Tibial artery (tissue), 4 donors: ENCODE measurements around the gene SHISA5.
"Not testable (repeated sequence)": the region's sequence is repeated elsewhere in the genome, so short reads cannot be mapped to it uniquely, and the experiment has no call there.

Experiments used
- DNase-seq, 2 donors: peaks; one replicate each; pipeline ENCODE4 v3.0.0-alpha.2; 2019
- H3K27ac ChIP-seq, 2 donors: fragments of 200-600 bp; sonication (generic) in 1 of 2; 1 replicate in 1 of 2; 2 replicates in 1 of 2; pipeline ENCODE4 v1.5.1; 2018 to 2019; ENCODE audit warnings: mild to moderate bottlenecking in 1 of 2
- H3K27me3 ChIP-seq, 2 donors: fragments of 200-600 bp; sonication (generic) in 1 of 2; one replicate each; pipeline versions ENCODE4 v1.5.1 to v1.6.0; 2016 to 2019
- H3K36me3 ChIP-seq, 3 donors: fragments of 200-600 bp; sonication (generic) in 2 of 3; one replicate each; pipeline ENCODE4 v1.5.1; 2016 to 2019; ENCODE audit warnings: mild to moderate bottlenecking in 2 of 3
- H3K4me1 ChIP-seq, 4 donors: fragments of 200-600 bp; sonication (generic) in 2 of 4; 1 replicate in 3 of 4; 2 replicates in 1 of 4; pipeline ENCODE4 v1.5.1; 2016 to 2019
- H3K4me3 ChIP-seq, 2 donors: fragments of 200-600 bp; sonication (generic) in 1 of 2; 1 replicate in 1 of 2; 2 replicates in 1 of 2; pipeline ENCODE4 v1.5.1; 2018 to 2019; ENCODE audit warnings: mild to moderate bottlenecking in 2 of 2
- H3K9me3 ChIP-seq, 3 donors: fragments of 200-600 bp; sonication (generic) in 1 of 3; one replicate each; pipeline ENCODE4 v1.5.1; 2016 to 2019
- intact Hi-C: fragments of 100-400 bp; cut with DNase I; formaldehyde crosslinking; loops from one replicate; pipeline ENCODE4 v1.15.0; 2023; ENCODE audit warnings: low total_unique reads
- TF ChIP-seq, protein P1 (sequence below), 2 experiments: fragments of 200-600 bp in 1 of 2; fragments of 450-650 bp in 1 of 2; IDR thresholded peaks; one replicate each; pipeline ENCODE4 v1.5.1; 2017 to 2019; ENCODE audit warnings: antibody characterized with exemption in 2 of 2, mild to moderate bottlenecking in 1 of 2, moderate library complexity in 1 of 2

The SHISA5 gene

DNA sequence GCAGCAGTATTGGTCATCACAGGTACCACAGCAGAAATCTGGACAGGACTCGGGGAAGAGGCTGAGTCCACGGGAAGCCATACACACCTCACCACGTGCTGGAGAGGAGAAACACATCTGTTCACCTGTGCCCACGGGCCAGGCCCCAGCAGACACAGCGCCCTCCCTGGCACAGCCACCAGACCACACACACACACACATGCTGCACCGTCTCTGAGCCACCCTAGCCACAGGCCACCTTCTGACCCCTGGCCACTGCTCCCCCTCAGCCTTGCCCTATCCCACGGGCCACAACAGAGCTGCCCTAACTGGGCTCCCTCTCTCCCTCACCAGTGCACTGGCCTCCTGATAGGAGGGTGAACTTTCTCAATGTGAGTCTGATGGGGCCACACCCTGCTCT, 2.8 kb downstream of the SHISA5 start:
- TF ChIP-seq, protein P1, sequence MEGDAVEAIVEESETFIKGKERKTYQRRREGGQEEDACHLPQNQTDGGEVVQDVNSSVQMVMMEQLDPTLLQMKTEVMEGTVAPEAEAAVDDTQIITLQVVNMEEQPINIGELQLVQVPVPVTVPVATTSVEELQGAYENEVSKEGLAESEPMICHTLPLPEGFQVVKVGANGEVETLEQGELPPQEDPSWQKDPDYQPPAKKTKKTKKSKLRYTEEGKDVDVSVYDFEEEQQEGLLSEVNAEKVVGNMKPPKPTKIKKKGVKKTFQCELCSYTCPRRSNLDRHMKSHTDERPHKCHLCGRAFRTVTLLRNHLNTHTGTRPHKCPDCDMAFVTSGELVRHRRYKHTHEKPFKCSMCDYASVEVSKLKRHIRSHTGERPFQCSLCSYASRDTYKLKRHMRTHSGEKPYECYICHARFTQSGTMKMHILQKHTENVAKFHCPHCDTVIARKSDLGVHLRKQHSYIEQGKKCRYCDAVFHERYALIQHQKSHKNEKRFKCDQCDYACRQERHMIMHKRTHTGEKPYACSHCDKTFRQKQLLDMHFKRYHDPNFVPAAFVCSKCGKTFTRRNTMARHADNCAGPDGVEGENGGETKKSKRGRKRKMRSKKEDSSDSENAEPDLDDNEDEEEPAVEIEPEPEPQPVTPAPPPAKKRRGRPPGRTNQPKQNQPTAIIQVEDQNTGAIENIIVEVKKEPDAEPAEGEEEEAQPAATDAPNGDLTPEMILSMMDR (IDR thresholded peaks at IDR 0.05) = no peak
- H3K27ac ChIP-seq = no peak overlapping the region
- H3K4me3 ChIP-seq = no peak overlapping the region
- peaks cover 0 to 28% (median 22%) of the 10 kb centered on the region in 4 donors for H3K4me1 ChIP-seq
- H3K36me3 ChIP-seq = peaks cover 6 to 38% (median 31%) of the 10 kb centered on the region in 3 donors
- no peaks in the 10 kb centered on the region for H3K9me3 ChIP-seq
- no peak for DNase-seq
- H3K27me3 ChIP-seq = no peaks in the 10 kb centered on the region
- intact Hi-C loops = no loop called here

DNA sequence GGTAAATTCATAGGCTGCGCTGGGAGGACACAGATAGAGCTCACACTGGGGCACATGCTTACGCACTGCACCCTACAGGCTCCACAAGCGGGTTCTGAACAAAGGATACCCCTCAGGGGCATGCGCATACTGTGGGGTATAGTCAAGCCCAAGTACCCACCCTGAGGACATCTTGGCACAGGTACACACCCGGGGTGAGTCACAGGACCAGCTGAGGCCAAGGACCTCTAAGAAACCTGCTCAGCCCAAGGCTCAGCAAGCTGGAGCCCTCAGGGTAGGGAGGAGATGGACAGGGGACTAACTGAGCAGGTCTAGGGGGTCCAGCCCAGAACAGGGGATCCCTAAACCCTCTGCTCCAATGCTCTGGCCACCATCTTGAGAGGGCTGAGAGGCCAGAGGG, 3.3 kb downstream of the SHISA5 start:
- Histone ChIP-seq H3K36me3 (peaks cover 10 to 43% (median 36%) of the 10 kb centered on the region in 3 donors), H3K4me1 (peaks cover 0 to 28% (median 22%) of the 10 kb centered on the region in 4 donors), H3K9me3 (no peaks in the 10 kb centered on the region), H3K27me3 (no peaks in the 10 kb centered on the region), H3K27ac (no peak overlapping the region), H3K4me3 (no peak overlapping the region)
- intact Hi-C loops = no loop called here
- DNase-seq = no peak
- TF ChIP-seq, protein P1 (IDR thresholded peaks at IDR 0.05) = no peak

DNA sequence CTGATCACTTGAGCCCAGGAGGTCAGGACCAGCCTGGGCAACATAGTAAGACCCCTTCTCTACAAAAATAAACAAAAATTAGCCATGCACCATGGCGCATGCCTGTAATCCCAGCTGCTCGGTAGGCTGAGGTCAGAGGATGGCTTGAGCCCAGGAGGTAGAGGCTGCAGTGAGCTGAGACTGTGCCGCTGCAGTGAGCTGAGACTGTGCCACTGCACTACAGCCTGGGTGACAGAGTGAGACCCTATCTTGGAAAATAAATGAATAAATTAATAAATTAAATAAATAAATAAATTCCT, 10.8 kb downstream of the SHISA5 start:
- TF ChIP-seq, protein P1 (IDR thresholded peaks at IDR 0.05) = no peak
- Histone ChIP-seq H3K9me3 (no peaks in the 10 kb centered on the region), H3K4me3 (no peak overlapping the region), H3K36me3 (peaks cover 11 to 34% (median 25%) of the 10 kb centered on the region in 3 donors), H3K27ac (no peak overlapping the region), H3K27me3 (no peaks in the 10 kb centered on the region), H3K4me1 (no peaks in the 10 kb centered on the region)
- intact Hi-C loops = no loop called here
- peak in 1 of 2 donors; percentile 39 for DNase-seq

DNA sequence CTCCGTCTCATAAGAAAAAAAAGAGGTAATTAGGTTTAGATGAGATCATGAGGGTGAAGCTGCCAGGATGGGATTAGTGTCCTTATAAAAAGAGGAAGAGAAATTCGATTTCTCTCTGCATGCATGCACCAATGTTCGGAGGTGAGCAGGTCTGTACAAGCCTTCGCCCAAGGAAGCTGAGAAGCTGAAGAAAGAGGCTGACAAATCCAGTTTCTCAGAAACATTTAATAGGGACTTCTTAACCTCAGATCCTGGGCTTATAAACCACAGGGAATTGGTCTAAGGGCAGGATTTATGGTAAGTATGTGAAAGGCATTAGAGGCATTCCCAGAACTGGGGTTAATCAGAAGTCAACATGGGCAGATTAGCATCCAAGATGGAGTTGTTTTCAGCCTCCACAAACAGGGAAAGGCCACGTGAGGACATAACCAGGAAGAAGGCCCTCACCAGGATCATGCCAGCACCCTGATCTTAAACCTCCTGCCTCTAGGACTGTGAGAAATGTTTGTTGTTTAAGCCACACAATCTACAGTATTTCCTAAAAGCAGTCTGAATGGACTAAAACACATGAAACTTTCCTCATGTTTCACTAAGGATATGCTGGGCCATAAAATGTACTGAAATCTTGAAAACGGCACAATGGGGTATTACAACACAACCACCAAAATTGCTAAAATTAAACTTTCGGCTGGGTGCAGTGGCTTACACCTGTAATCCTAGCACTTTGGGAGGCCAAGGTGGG, 11.3 kb downstream of the SHISA5 start:
- Histone ChIP-seq H3K27ac (no peak overlapping the region), H3K36me3 (peaks cover 11 to 32% (median 20%) of the 10 kb centered on the region in 3 donors), H3K4me3 (no peak overlapping the region), H3K4me1 (no peaks in the 10 kb centered on the region), H3K9me3 (no peaks in the 10 kb centered on the region), H3K27me3 (no peaks in the 10 kb centered on the region)
- TF ChIP-seq, protein P1 (IDR thresholded peaks at IDR 0.05) = no peak
- DNase-seq = peak in 1 of 2 donors; percentile 15
- intact Hi-C loops = no loop called here

DNA sequence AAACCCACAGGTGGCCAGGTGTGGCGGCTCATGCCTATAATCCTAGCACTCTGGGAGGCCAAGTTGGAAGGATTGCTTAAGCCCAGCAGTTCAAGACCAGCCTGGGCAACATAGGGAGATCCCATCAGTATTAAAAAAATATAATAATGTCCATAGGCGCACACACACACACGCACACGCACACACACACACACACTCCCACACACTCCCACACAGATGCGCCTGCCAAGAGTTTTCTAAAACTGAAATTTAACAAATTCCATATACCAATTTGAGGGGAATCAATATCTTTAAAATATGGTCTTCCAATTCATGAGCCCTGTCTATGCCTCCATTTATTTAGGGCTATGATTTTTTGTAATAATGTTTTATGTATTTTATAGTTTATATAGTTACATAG, 17.0 kb downstream of the SHISA5 start:
- Histone ChIP-seq H3K27me3 (no peaks in the 10 kb centered on the region), H3K36me3 (no peaks in the 10 kb centered on the region), H3K9me3 (no peaks in the 10 kb centered on the region), H3K4me1 (no peaks in the 10 kb centered on the region), H3K4me3 (no peak overlapping the region), H3K27ac (no peak overlapping the region)
- TF ChIP-seq, protein P1 (IDR thresholded peaks at IDR 0.05) = no peak
- DNase-seq = no peak
- intact Hi-C loops = no loop called here

DNA sequence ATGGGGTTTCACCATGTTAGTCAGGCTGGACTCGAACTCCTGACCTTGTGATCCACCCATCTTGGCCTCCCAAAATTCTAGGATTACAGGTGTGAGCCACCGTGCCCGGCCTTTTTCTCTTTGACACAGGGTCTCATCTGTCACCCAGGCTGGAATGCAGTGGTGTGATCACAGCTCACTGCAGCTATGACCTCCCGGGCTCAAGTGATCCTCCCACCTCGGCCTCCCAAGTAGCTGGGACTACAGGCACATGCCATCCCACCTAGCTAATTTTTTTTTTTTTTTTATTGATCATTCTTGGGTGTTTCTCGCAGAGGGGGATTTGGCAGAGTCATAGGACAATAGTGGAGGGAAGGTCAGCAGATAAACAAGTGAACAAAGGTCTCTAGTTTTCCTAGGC, 21.2 kb downstream of the SHISA5 start:
- intact Hi-C loops, H3K9me3 ChIP-seq, H3K4me3 ChIP-seq, H3K27ac ChIP-seq, H3K27me3 ChIP-seq, H3K4me1 ChIP-seq: not testable (repeated sequence)
- peak in 1 of 2 donors; percentile 24 for DNase-seq
- H3K36me3 ChIP-seq = peaks cover 0 to 20% (median 6%) of the 10 kb centered on the region in 3 donors

DNA sequence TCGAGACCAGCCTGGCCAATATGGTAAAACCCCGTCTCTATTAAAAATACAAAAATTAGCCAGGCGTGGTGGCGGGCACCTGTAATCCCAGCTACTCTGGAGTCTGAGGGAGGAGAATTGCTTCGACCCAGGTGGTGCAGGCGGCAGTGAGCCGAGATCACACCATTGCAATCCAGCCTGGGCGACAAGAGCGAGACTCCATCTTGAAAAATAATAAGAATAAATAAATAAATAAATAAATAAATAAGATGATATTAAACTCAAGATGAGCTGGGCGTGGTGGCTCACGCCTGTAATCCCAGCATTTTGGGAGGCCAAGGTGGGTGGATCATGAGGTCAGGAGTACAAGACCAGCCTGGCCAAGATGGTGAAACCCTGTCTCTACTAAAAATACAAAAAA, 23.1 kb downstream of the SHISA5 start:
- H3K27ac ChIP-seq, intact Hi-C loops, DNase-seq, H3K27me3 ChIP-seq, H3K4me3 ChIP-seq, H3K9me3 ChIP-seq, H3K4me1 ChIP-seq: not testable (repeated sequence)
- peaks cover 0 to 23% (median 6%) of the 10 kb centered on the region in 3 donors for H3K36me3 ChIP-seq
